Spleen (tissue), 7 donors: ENCODE results near the gene TRABD2B.

Source experiments
- CTCF ChIP-seq, 11 experiments: fragments of 200-600 bp in 7 of 11; fragments of 450-650 bp in 4 of 11; sonication (generic) in 4 of 11; IDR thresholded peaks in 8 of 11; conservative IDR thresholded peaks in 3 of 11; 1 replicate in 7 of 11; 2 replicates in 4 of 11; pipeline versions ENCODE4 v1.4.0 to v1.8.0; 2016 to 2021; ENCODE audit warnings: antibody characterized with exemption in 11 of 11, inconsistent platforms in 4 of 11, mild to moderate bottlenecking in 1 of 11
- POLR2A ChIP-seq, 3 donors: fragments of 450-650 bp; IDR thresholded peaks; one replicate each; pipeline ENCODE4 v1.5.1; 2017; ENCODE audit warnings: antibody characterized with exemption in 3 of 3, mild to moderate bottlenecking in 1 of 3
- POLR2AphosphoS5 ChIP-seq, 3 donors: sonication (generic); formaldehyde crosslinking; IDR thresholded peaks; one replicate each; pipeline ENCODE4 v1.5.1; 2017; ENCODE audit warnings: antibody characterized with exemption in 3 of 3
- donor health status: DM: no; HTN: no; CAD: no; lungs with moderate emphysema.
- donor health status: DM: no; HTN: no; CAD: no.
- donor health status: DM: no; HTN: no; CAD: no.

- TF ChIP-seq CTCF (IDR thresholded peaks at IDR 0.05 in 8 of 11, conservative IDR thresholded peaks at IDR 0.05 in 3 of 11) (no peak), POLR2A (IDR thresholded peaks at IDR 0.05) (no peak), POLR2AphosphoS5 (IDR thresholded peaks at IDR 0.05) (no peak)
Measured at GRCh38 chr1:47951026-47951425, 46.2 kb downstream of the TRABD2B start.
